ENCODE measurements around the gene OLFML2B. TPM values are rescaled to one million over a fixed set of nuclear protein-coding genes. Genes with fewer than 3 reads are reported as not detected.

Gene OLFML2B
- total RNA-seq, 1 donor from 2014 or later = 1.7 TPM

- TF ChIP-seq CTCF (conservative IDR thresholded peaks at IDR 0.05; ENCODE audit: low read depth, low read length) = no peak
- no peak overlapping the region for H3K4me3 ChIP-seq (ENCODE audit: low read depth, low read length)
- DNase-seq (ENCODE audit: low read depth) = no peak
These were observed 1.9 kb upstream of the OLFML2B start for GRCh38 chr1:162025541-162025940.

GRCh38 chr1:162023181-162023546, 505 bp downstream of the OLFML2B start:
- no peak for TF ChIP-seq CTCF (conservative IDR thresholded peaks at IDR 0.05; ENCODE audit: low read depth, low read length)
- H3K4me3 ChIP-seq (ENCODE audit: low read depth, low read length) = peak overlapping the region; percentile 84
- DNase-seq (ENCODE audit: low read depth) = no peak

GRCh38 chr1:162022626-162023025, 1.0 kb downstream of the OLFML2B start:
- DNase-seq (ENCODE audit: low read depth) = no peak
- TF ChIP-seq CTCF (conservative IDR thresholded peaks at IDR 0.05; ENCODE audit: low read depth, low read length) = no peak
- no peak overlapping the region for H3K4me3 ChIP-seq (ENCODE audit: low read depth, low read length)

GRCh38 chr1:162021124-162021523, 2.5 kb downstream of the OLFML2B start:
- DNase-seq (ENCODE audit: low read depth) = no peak
- no peak overlapping the region for H3K4me3 ChIP-seq (ENCODE audit: low read depth, low read length)
- no peak for TF ChIP-seq CTCF (conservative IDR thresholded peaks at IDR 0.05; ENCODE audit: low read depth, low read length)

- DNase-seq (ENCODE audit: low read depth) = peak; percentile 55
- H3K4me3 ChIP-seq (ENCODE audit: low read depth, low read length) = no peak overlapping the region
- no peak for TF ChIP-seq CTCF (conservative IDR thresholded peaks at IDR 0.05; ENCODE audit: low read depth, low read length)
These were observed 3.5 kb downstream of the OLFML2B start for GRCh38 chr1:162020150-162020549.

GRCh38 chr1:162019446-162019845, 4.2 kb downstream of the OLFML2B start:
- TF ChIP-seq CTCF (conservative IDR thresholded peaks at IDR 0.05; ENCODE audit: low read depth, low read length) = no peak
- H3K4me3 ChIP-seq (ENCODE audit: low read depth, low read length) = no peak overlapping the region
- no peak for DNase-seq (ENCODE audit: low read depth)

GRCh38 chr1:162019006-162019405, 4.7 kb downstream of the OLFML2B start:
- TF ChIP-seq CTCF (conservative IDR thresholded peaks at IDR 0.05; ENCODE audit: low read depth, low read length) = no peak
- no peak overlapping the region for H3K4me3 ChIP-seq (ENCODE audit: low read depth, low read length)
- DNase-seq (ENCODE audit: low read depth) = peak; percentile 97
